Effector memory CD4-positive, alpha-beta T cell (primary cell): Measurements from ENCODE around the gene HDGFL1.

Source experiments
- DNase-seq, 3 donors: peaks; one replicate each; pipeline ENCODE4 v3.0.0-alpha.2; 2020
- H3K27ac ChIP-seq: 2 replicates; pipeline ENCODE4 v1.7.0; 2013; ENCODE audit warnings: mild to moderate bottlenecking, low read length, moderate library complexity; ENCODE audit not compliant: insufficient read depth, poor library complexity, severe bottlenecking
- H3K27me3 ChIP-seq: replicated peaks from 2 replicates; pipeline ENCODE4 v1.7.0; 2013; ENCODE audit warnings: mild to moderate bottlenecking, low read length; ENCODE audit not compliant: insufficient read depth, control insufficient read depth, poor library complexity, severe bottlenecking
- H3K36me3 ChIP-seq: 2 replicates; pipeline ENCODE4 v1.7.0; 2013; ENCODE audit warnings: mild to moderate bottlenecking, low read length, moderate library complexity; ENCODE audit not compliant: control insufficient read depth, insufficient read depth
- H3K4me1 ChIP-seq: 2 replicates; pipeline ENCODE4 v1.7.0; 2013; ENCODE audit warnings: low read length, mild to moderate bottlenecking; ENCODE audit not compliant: control insufficient read depth, insufficient read depth, poor library complexity, severe bottlenecking
- H3K4me3 ChIP-seq: 2 replicates; pipeline ENCODE4 v1.7.0; 2013; ENCODE audit warnings: low read length, low read depth, mild to moderate bottlenecking; ENCODE audit not compliant: insufficient read depth, poor library complexity, severe bottlenecking
- H3K9me3 ChIP-seq: 2 replicates; pipeline ENCODE4 v1.7.0; 2013; ENCODE audit warnings: mild to moderate bottlenecking, low read length, moderate library complexity; ENCODE audit not compliant: control insufficient read depth

HDGFL1 gene

GRCh38 chr6:22556266-22556665 lies 13.1 kb upstream of the HDGFL1 start:
- H3K27ac ChIP-seq, result no peak overlapping the region
- H3K4me3 ChIP-seq, result no peak overlapping the region
- H3K36me3 ChIP-seq, result no peaks in the 10 kb centered on the region
- no peaks in the 10 kb centered on the region for H3K4me1 ChIP-seq
- H3K27me3 ChIP-seq, result no peaks in the 10 kb centered on the region
- no peak for DNase-seq
- no peaks in the 10 kb centered on the region for H3K9me3 ChIP-seq

GRCh38 chr6:22557007-22557406 lies 12.4 kb upstream of the HDGFL1 start:
- no peaks in the 10 kb centered on the region for H3K36me3 ChIP-seq
- no peak for DNase-seq
- H3K4me1 ChIP-seq, result no peaks in the 10 kb centered on the region
- no peaks in the 10 kb centered on the region for H3K9me3 ChIP-seq
- H3K4me3 ChIP-seq, result no peak overlapping the region
- H3K27me3 ChIP-seq, result no peaks in the 10 kb centered on the region
- no peak overlapping the region for H3K27ac ChIP-seq

GRCh38 chr6:22558288-22558882 lies 11.0 kb upstream of the HDGFL1 start:
- Histone ChIP-seq H3K9me3 (no peaks in the 10 kb centered on the region), H3K27ac (no peak overlapping the region), H3K27me3 (no peaks in the 10 kb centered on the region)

GRCh38 chr6:22568854-22569253 lies 512 bp upstream of the HDGFL1 start:
- H3K27ac ChIP-seq, result no peak overlapping the region
- H3K4me1 ChIP-seq, result no peaks in the 10 kb centered on the region
- H3K36me3 ChIP-seq, result no peaks in the 10 kb centered on the region
- no peaks in the 10 kb centered on the region for H3K9me3 ChIP-seq
- DNase-seq, result no peak
- no peak overlapping the region for H3K4me3 ChIP-seq
- no peaks in the 10 kb centered on the region for H3K27me3 ChIP-seq

More at GRCh38 chr6:22558288-22558882, 11.0 kb upstream of the HDGFL1 start:
- DNase-seq, result no peak
- Histone ChIP-seq H3K36me3 (no peaks in the 10 kb centered on the region), H3K4me1 (no peaks in the 10 kb centered on the region), H3K4me3 (no peak overlapping the region)

- H3K36me3 ChIP-seq, result no peaks in the 10 kb centered on the region
- DNase-seq, result no peak
- H3K4me1 ChIP-seq, result no peaks in the 10 kb centered on the region
- H3K27me3 ChIP-seq, result no peaks in the 10 kb centered on the region
- no peak overlapping the region for H3K27ac ChIP-seq
- no peak overlapping the region for H3K4me3 ChIP-seq
- H3K9me3 ChIP-seq, result no peaks in the 10 kb centered on the region
These were observed 802 bp downstream of the HDGFL1 start for GRCh38 chr6:22570185-22570551.

- no peak overlapping the region for H3K27ac ChIP-seq
- no peaks in the 10 kb centered on the region for H3K9me3 ChIP-seq
- H3K4me1 ChIP-seq, result no peaks in the 10 kb centered on the region
- H3K36me3 ChIP-seq, result no peaks in the 10 kb centered on the region
- no peak for DNase-seq
- H3K27me3 ChIP-seq, result no peaks in the 10 kb centered on the region
- no peak overlapping the region for H3K4me3 ChIP-seq
These were observed 5.8 kb downstream of the HDGFL1 start for GRCh38 chr6:22575190-22575589.

- H3K27ac ChIP-seq, result no peak overlapping the region
- no peaks in the 10 kb centered on the region for H3K27me3 ChIP-seq
- no peak for DNase-seq
- H3K4me3 ChIP-seq, result no peak overlapping the region
- no peaks in the 10 kb centered on the region for H3K9me3 ChIP-seq
- H3K36me3 ChIP-seq, result no peaks in the 10 kb centered on the region
- no peaks in the 10 kb centered on the region for H3K4me1 ChIP-seq
These were observed 10.1 kb downstream of the HDGFL1 start for GRCh38 chr6:22579439-22579838.

- Histone ChIP-seq H3K36me3 (no peaks in the 10 kb centered on the region), H3K27me3 (no peaks in the 10 kb centered on the region), H3K4me1 (no peaks in the 10 kb centered on the region), H3K4me3 (no peak overlapping the region), H3K9me3 (no peaks in the 10 kb centered on the region), H3K27ac (no peak overlapping the region)
- no peak for DNase-seq
These were observed 11.0 kb downstream of the HDGFL1 start for GRCh38 chr6:22580337-22580736.

GRCh38 chr6:22582417-22583205 lies 13.2 kb downstream of the HDGFL1 start:
- Histone ChIP-seq H3K4me1 (no peaks in the 10 kb centered on the region), H3K27ac (no peak overlapping the region), H3K4me3 (no peak overlapping the region), H3K27me3 (no peaks in the 10 kb centered on the region), H3K36me3 (no peaks in the 10 kb centered on the region), H3K9me3 (no peaks in the 10 kb centered on the region)
- no peak for DNase-seq

- Histone ChIP-seq H3K36me3 (no peaks in the 10 kb centered on the region), H3K27ac (no peak overlapping the region), H3K4me3 (no peak overlapping the region), H3K27me3 (no peaks in the 10 kb centered on the region), H3K4me1 (no peaks in the 10 kb centered on the region), H3K9me3 (no peaks in the 10 kb centered on the region)
- no peak for DNase-seq
These were observed 13.9 kb downstream of the HDGFL1 start for GRCh38 chr6:22583230-22583629.
